ENCODE measurements around the gene KCNIP2.

GRCh38 chr10:101814466-101815071, 29.0 kb downstream of the KCNIP2 start:
- TF ChIP-seq GABPA (IDR thresholded peaks at IDR 0.05 in 1 of 2, conservative IDR thresholded peaks at IDR 0.05 in 1 of 2) (no peak), CTCF (IDR thresholded peaks at IDR 0.05; ENCODE audit: low read depth, low read length, missing input control) (no peak), SP1 (IDR thresholded peaks at IDR 0.05) (no peak), REST (IDR thresholded peaks at IDR 0.05) (no peak), EGR1 (IDR thresholded peaks at IDR 0.05; ENCODE audit: low read depth in 2 of 2) (no peak), TAF1 (conservative IDR thresholded peaks at IDR 0.05) (no peak)

Data from liver (tissue), 3 donors.